CD4-positive, alpha-beta T cell treated with Interleukin-10 for 1 hour (primary cell): ENCODE data around the gene IFT80.
"Not testable (repeated sequence)": the region's sequence is repeated elsewhere in the genome, so short reads cannot be mapped to it uniquely, and the experiment has no call there.

Experiments
- DNase-seq: peaks from one replicate; pipeline ENCODE4 v3.0.0-alpha.2; 2020

The IFT80 gene

GRCh38 chr3:160400030-160400701 lies 1.1 kb upstream of the IFT80 start:
- peak; percentile 30 for DNase-seq

GRCh38 chr3:160398820-160399124 lies 253 bp downstream of the IFT80 start:
- DNase-seq = no peak

- DNase-seq = no peak
These were observed 3.7 kb downstream of the IFT80 start for GRCh38 chr3:160395297-160395696.

- no peak for DNase-seq
These were observed 5.0 kb downstream of the IFT80 start for GRCh38 chr3:160394009-160394392.

GRCh38 chr3:160393346-160394008 lies 5.5 kb downstream of the IFT80 start:
- no peak for DNase-seq

GRCh38 chr3:160392798-160393197 lies 6.2 kb downstream of the IFT80 start:
- DNase-seq = no peak

- no peak for DNase-seq
These were observed 8.4 kb downstream of the IFT80 start for GRCh38 chr3:160390565-160391138.

GRCh38 chr3:160384639-160385318 lies 14.2 kb downstream of the IFT80 start:
- no peak for DNase-seq

GRCh38 chr3:160381470-160381869 lies 17.6 kb downstream of the IFT80 start:
- no peak for DNase-seq

GRCh38 chr3:160379628-160380214 lies 19.3 kb downstream of the IFT80 start:
- DNase-seq = no peak

- DNase-seq = no peak
These were observed 20.5 kb downstream of the IFT80 start for GRCh38 chr3:160378331-160379109.

GRCh38 chr3:160376681-160377080 lies 22.3 kb downstream of the IFT80 start:
- no peak for DNase-seq

- DNase-seq = no peak
These were observed 24.1 kb downstream of the IFT80 start for GRCh38 chr3:160374925-160375324.

- no peak for DNase-seq
These were observed 24.6 kb downstream of the IFT80 start for GRCh38 chr3:160374472-160374871.

GRCh38 chr3:160373655-160374054 lies 25.4 kb downstream of the IFT80 start:
- DNase-seq = no peak

- no peak for DNase-seq
These were observed 26.2 kb downstream of the IFT80 start for GRCh38 chr3:160372780-160373179.

- DNase-seq = no peak
These were observed 27.8 kb downstream of the IFT80 start for GRCh38 chr3:160370987-160371857.

- DNase-seq = peak; percentile 7
These were observed 29.2 kb downstream of the IFT80 start for GRCh38 chr3:160369784-160370183.

GRCh38 chr3:160368804-160369203 lies 30.2 kb downstream of the IFT80 start:
- peak; percentile 13 for DNase-seq

GRCh38 chr3:160365869-160366522 lies 33.0 kb downstream of the IFT80 start:
- no peak for DNase-seq

GRCh38 chr3:160362896-160363295 lies 36.1 kb downstream of the IFT80 start:
- not testable (repeated sequence) for DNase-seq
